ENCODE results near the gene ZC3H12C.
"Not testable (repeated sequence)": the region's sequence is repeated elsewhere in the genome, so short reads cannot be mapped to it uniquely, and the experiment has no call there.

The ZC3H12C gene

DNA sequence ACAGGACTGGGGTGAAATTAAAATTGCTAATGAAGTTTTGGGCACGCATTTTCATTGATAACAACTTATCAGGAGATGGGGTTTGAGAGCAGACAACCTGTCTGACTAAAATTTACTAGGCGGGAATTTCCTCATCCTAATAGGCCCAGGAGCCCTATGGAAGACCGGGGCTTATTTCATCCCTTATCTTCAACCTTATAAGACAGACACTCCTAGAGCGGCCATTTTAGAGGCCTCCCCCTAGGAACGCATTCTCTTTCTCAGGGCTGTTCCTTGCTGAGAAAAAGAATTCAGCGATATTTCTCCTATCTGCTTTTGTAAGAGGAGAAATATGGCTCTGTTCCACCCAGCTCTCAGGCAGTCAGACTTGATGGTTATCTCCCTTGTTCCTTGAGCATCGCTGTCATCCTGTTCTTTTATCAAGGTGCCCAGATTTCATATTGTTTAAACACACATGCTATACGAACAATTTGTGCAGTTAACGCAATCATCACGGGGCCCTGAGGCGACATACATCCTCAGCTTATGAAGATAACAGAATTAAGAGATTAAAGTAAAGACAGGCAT is 39.3 kb upstream of the ZC3H12C start:
- Mint-ChIP-seq H3K4me1 (no peaks in the 10 kb centered on the region), H3K27me3 (ENCODE audit: low read depth, poor library complexity) (no peaks in the 10 kb centered on the region), H3K36me3 (ENCODE audit: low read depth) (peaks cover 12% of the 10 kb centered on the region), H3K9me3 (peaks cover 39% of the 10 kb centered on the region), H3K27ac (no peak overlapping the region), H3K4me3 (no peak overlapping the region)
- DNase-seq, result no peak
- TF ChIP-seq, protein P1, sequence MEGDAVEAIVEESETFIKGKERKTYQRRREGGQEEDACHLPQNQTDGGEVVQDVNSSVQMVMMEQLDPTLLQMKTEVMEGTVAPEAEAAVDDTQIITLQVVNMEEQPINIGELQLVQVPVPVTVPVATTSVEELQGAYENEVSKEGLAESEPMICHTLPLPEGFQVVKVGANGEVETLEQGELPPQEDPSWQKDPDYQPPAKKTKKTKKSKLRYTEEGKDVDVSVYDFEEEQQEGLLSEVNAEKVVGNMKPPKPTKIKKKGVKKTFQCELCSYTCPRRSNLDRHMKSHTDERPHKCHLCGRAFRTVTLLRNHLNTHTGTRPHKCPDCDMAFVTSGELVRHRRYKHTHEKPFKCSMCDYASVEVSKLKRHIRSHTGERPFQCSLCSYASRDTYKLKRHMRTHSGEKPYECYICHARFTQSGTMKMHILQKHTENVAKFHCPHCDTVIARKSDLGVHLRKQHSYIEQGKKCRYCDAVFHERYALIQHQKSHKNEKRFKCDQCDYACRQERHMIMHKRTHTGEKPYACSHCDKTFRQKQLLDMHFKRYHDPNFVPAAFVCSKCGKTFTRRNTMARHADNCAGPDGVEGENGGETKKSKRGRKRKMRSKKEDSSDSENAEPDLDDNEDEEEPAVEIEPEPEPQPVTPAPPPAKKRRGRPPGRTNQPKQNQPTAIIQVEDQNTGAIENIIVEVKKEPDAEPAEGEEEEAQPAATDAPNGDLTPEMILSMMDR (IDR thresholded peaks at IDR 0.05), result no peak

DNA sequence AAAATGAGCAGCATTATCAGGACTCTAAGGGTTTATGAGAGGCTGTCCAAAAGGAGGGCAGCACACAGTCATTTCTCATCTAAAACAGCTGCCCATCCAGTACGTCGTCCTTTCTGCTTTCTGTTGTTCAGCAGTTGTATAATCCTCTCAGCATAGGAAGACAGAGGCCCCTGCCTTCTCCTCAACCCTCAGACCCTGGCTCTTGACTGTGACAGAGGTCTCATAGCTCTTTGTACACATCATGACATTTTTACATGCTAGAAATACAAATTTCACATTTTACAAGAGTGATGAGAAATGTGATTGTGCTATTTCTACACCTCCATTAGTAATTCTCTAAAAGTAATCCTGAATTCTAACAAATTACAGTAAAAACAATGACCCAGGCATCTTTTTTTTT is 36.2 kb upstream of the ZC3H12C start:
- peaks cover 12% of the 10 kb centered on the region for H3K36me3 Mint-ChIP-seq (ENCODE audit: low read depth)
- H3K4me1 Mint-ChIP-seq, result no peaks in the 10 kb centered on the region
- H3K27ac Mint-ChIP-seq, result no peak overlapping the region
- peaks cover 5% of the 10 kb centered on the region for H3K27me3 Mint-ChIP-seq (ENCODE audit: low read depth, poor library complexity)
- DNase-seq, result no peak
- H3K9me3 Mint-ChIP-seq, result peaks cover 26% of the 10 kb centered on the region
- no peak overlapping the region for H3K4me3 Mint-ChIP-seq
- TF ChIP-seq, protein P1 (IDR thresholded peaks at IDR 0.05), result no peak

DNA sequence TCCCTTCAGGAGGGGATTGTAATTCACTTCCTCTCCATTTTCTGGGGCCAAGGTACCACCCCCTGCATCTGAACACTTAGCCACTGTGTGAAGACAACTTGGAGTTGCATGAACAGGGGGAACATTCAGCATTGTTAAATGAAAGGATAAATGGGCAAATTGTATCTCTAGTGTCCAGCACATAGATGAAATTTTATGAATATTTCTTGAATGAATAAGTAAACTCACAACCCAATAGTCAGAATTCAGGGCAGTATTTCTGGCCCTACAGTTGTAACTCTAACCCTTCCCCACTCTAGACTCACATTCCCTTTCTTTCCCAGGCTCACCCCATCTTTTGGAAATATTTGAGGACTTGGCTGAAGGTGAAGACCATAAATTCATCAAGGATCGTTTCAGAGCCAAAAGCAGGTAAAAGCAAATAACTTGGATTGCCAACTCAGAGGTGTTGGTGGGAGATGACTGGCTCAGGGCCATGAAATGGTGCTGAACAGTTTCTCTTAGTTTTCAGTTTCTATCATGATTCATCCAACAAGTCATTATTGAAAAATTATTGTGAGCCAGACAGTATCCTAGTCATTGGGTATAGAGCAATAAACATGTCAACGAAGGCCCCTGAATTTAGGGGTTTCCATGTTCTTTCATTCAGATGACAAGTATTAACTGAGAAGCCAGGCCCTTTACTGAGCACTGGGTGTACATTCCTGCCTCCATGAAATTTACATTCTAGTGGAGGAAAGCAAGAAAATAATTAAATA is 33.3 kb upstream of the ZC3H12C start:
- H3K27me3 Mint-ChIP-seq (ENCODE audit: low read depth, poor library complexity), result peaks cover 10% of the 10 kb centered on the region
- H3K27ac Mint-ChIP-seq, result no peak overlapping the region
- DNase-seq, result no peak
- no peaks in the 10 kb centered on the region for H3K4me1 Mint-ChIP-seq
- TF ChIP-seq, protein P1 (IDR thresholded peaks at IDR 0.05), result no peak
- H3K4me3 Mint-ChIP-seq, result no peak overlapping the region
- H3K9me3 Mint-ChIP-seq, result no peaks in the 10 kb centered on the region
- no peaks in the 10 kb centered on the region for H3K36me3 Mint-ChIP-seq (ENCODE audit: low read depth)

DNA sequence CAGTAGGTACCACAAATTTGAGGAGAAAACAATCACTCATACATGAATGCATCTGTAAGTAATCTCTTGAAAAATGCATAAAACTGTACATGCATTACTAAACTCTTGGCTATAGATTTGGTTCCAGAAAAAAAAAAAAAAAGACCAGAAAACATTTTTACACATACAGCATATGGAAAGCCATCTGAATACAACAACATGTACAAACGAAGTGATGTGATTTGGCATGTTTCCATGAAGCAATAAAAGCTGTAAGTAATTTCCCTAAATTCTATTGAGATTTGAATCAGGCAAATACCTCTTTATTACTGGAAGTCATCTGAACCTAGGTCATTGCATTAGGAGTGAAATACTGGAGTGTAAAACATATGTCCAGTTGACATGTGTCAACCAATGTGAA is 31.9 kb upstream of the ZC3H12C start:
- no peak for DNase-seq
- H3K9me3 Mint-ChIP-seq, result no peaks in the 10 kb centered on the region
- H3K4me3 Mint-ChIP-seq, result no peak overlapping the region
- peaks cover 13% of the 10 kb centered on the region for H3K27me3 Mint-ChIP-seq (ENCODE audit: low read depth, poor library complexity)
- TF ChIP-seq, protein P1 (IDR thresholded peaks at IDR 0.05), result no peak
- H3K27ac Mint-ChIP-seq, result no peak overlapping the region
- H3K36me3 Mint-ChIP-seq (ENCODE audit: low read depth), result no peaks in the 10 kb centered on the region
- no peaks in the 10 kb centered on the region for H3K4me1 Mint-ChIP-seq

DNA sequence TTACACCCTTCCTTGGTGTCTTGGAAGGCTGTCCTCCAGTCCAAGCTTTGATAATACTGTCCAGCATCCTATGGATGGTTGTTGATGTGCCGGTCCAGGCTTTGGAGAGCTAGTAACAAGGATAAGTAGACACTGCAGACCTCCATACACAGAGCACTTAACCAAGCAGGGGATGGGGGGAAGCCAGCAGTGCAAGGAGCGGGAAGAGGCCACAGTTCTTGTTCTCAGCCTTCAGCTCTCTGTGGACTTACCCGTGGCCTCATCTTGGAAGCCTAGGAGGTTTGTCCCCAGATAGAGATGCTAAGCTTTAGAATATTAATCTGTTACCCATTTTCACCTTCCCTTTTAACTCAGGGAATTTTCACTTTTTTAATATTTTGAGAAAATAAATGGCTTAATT is 30.9 kb upstream of the ZC3H12C start:
- no peak for DNase-seq
- TF ChIP-seq, protein P1 (IDR thresholded peaks at IDR 0.05), result no peak
- Mint-ChIP-seq H3K9me3 (no peaks in the 10 kb centered on the region), H3K27me3 (ENCODE audit: low read depth, poor library complexity) (peaks cover 13% of the 10 kb centered on the region), H3K27ac (no peak overlapping the region), H3K4me1 (no peaks in the 10 kb centered on the region), H3K4me3 (no peak overlapping the region), H3K36me3 (ENCODE audit: low read depth) (no peaks in the 10 kb centered on the region)

DNA sequence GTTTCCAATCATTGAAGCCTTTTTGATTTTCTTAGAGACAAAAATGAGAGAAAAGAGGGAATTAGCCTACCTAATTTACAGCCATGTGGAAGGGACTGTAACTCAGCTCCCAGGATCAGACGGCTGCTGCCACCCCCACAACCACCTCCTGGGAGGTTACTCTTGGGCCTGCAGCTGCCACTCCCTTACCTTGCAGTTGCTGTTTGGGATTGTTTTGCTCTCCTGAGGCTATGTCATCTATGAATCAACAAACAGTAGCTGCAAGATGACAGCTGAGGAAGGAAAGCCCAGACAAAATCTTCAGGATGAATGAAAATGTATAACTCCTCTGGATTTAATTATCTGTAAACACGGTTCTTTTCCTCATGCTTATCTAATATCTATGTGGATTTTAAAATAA is 28.0 kb upstream of the ZC3H12C start:
- Mint-ChIP-seq H3K4me3 (no peak overlapping the region), H3K36me3 (ENCODE audit: low read depth) (no peaks in the 10 kb centered on the region), H3K27me3 (ENCODE audit: low read depth, poor library complexity) (peaks cover 8% of the 10 kb centered on the region), H3K27ac (no peak overlapping the region), H3K4me1 (peaks cover 13% of the 10 kb centered on the region), H3K9me3 (no peaks in the 10 kb centered on the region)
- no peak for DNase-seq
- TF ChIP-seq, protein P1 (IDR thresholded peaks at IDR 0.05), result no peak

DNA sequence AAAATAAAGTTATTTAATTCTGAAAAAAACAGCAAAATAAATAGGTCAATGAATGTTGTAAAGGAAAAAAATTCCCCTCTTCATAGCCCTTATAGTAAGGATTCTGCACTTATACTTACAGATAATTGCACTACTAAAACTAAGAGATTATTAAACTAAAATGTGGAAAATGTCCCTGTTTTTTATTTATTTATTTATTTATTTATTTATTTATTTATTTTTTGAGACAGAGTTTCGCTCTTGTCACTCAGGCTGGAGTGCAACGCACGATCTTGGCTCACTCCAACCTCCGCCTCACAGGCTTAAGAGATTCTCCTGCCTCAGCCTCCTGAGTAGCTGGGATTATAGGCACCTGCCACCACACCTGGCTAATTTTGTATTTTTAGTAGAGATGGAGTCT is 25.2 kb upstream of the ZC3H12C start:
- not testable (repeated sequence) for H3K36me3 Mint-ChIP-seq (ENCODE audit: low read depth); H3K4me3 Mint-ChIP-seq; H3K27ac Mint-ChIP-seq; DNase-seq; H3K27me3 Mint-ChIP-seq (ENCODE audit: low read depth, poor library complexity); H3K9me3 Mint-ChIP-seq
- H3K4me1 Mint-ChIP-seq, result peaks cover 16% of the 10 kb centered on the region
